HG03521 (cell line): ENCODE results near the gene IRF2BP1.

ENCODE experiments used
- ATAC-seq: cut with Tn5 transposase; IDR thresholded peaks from one replicate; pipeline ENCODE4 v1.9.1; 2021; ENCODE audit warnings: mild to moderate bottlenecking, moderate library complexity; ENCODE audit not compliant: unreplicated experiment

IRF2BP1 gene, protein sequence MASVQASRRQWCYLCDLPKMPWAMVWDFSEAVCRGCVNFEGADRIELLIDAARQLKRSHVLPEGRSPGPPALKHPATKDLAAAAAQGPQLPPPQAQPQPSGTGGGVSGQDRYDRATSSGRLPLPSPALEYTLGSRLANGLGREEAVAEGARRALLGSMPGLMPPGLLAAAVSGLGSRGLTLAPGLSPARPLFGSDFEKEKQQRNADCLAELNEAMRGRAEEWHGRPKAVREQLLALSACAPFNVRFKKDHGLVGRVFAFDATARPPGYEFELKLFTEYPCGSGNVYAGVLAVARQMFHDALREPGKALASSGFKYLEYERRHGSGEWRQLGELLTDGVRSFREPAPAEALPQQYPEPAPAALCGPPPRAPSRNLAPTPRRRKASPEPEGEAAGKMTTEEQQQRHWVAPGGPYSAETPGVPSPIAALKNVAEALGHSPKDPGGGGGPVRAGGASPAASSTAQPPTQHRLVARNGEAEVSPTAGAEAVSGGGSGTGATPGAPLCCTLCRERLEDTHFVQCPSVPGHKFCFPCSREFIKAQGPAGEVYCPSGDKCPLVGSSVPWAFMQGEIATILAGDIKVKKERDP

DNA sequence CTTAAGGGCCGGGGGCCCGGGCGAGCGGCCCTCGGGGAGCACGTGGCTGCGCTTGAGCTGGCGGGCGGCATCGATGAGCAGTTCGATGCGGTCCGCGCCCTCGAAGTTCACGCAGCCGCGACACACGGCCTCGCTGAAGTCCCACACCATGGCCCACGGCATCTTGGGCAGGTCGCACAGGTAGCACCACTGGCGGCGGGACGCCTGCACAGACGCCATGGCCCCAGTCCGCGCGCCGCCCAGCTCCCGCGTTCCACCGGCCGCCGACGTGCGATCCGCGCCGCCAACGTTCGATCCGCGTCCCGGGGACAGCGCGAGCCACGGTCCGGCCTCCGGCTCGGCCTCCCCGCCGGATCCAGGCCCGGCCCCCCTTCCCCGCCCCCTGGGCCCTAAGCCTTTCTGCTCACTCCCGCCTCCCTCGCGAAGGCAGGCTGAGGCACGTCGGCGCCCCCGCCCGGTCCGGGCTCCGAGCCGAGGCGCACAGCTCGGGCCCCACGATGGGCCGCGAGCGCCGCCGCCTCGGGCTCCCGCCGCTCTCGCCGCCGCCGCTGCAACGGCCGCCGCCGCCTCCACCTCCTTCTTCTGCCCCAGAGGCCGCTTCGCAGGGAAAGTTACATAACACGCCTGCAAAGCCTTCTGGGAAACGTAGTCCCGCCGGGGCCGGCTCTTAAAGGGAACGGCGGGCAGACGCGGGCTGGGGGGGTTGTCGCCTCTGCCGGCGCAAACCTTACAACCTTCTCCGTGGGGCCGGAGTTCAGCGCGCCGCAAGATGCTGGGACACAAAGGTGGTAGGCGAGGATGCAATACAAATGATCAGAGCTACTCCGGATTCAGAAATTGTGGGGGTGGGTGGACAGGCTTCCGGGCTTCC lies at the start of gene IRF2BP1:
TSS of gene IRF2BP1 (minus strand) at position 586 of the 871 bp plus-strand sequence. CDS start at position 219, 367 bp downstream.
- peak; percentile 42 for ATAC-seq

DNA sequence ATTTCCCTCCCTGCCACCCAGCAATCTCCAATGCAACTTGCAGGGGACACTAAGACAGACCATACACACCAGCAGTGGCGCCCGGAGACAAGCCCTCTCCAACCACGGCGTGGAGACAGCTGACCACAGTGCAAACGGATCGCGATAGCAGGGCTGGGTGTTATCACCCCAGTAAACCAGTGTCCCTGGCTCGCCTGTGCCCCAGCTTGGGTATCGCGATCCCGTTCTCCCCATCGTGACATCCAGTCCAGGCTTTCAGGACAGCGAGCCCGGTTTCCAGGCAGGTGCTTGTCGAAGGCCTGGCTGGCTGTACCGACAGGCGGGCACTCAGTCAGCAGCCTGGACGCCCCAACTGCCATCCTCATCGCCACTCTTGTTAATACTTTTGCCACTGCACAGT lies 49.3 kb upstream of the IRF2BP1 start:
- ATAC-seq: no peak

DNA sequence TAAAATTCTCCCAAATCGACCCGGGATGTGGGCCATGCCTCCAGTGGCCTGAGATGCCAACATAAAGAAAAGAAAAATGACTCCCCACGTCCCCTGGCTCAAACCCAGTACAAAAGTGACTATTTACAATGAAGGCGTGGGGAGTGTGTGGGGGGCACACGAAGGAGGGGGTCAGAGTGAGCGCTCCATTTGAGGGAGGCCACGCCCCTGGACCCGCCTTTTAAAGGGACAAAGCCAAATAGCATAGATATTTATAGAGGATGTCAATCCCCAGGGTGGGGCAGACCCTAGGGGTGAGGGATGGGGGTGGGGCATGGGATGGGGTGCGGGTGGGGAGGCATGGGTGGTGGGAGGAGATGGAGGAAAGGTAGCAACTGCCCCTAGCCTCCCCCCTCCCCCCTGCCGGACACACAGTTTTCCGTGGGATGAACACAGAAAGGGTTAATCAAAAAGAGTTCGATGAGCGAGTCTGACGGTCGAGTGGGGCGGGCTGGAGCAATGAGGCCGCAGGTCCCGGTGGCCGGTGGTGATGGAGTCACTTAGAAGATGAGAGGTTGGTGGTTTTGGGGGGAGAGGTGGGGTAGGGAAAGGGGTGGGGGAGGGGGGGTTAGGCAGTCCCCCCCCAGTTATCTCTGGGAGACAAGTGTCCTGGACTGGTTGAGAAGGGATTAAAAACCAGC lies 48.8 kb upstream of the IRF2BP1 start:
- no peak for ATAC-seq

DNA sequence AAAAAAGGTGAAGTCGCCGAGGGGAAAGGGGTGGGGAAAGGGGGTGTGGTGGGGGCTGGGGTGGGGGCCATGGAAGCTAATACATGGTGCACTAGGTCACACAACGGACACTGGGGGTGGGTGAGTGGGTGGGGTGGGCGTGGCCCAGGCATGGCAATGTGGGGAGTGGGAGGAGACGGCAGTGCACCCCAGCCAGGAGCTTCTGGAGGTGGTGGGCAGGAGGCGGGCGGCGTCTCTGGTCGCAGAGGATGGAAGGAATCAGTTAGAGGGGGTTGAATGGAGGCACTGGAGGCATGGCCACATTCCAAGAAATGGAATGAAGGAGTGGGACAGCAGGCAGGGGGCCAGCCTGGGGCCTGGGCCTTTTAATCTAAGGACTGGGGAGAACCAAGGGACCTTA lies 47.8 kb upstream of the IRF2BP1 start:
- ATAC-seq: no peak

DNA sequence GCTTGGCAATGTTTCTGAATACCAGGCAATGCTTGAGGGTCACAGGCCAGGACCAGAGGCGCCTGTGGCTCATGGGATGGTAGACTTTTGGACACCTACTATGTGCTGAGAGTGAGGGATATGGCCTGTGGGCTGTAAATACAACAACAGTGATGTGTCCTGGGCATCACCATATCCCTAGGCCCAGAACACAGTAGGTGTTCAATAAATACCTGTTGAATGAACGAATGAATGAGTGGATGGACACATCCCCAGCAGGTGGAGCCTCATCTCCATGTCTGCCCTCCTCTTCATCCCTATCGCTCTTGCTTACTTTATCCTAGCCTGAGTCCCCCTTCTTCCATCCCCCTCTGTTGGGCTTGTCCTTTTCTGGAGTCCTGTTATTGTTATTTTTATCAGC lies 45.1 kb upstream of the IRF2BP1 start:
- no peak for ATAC-seq

DNA sequence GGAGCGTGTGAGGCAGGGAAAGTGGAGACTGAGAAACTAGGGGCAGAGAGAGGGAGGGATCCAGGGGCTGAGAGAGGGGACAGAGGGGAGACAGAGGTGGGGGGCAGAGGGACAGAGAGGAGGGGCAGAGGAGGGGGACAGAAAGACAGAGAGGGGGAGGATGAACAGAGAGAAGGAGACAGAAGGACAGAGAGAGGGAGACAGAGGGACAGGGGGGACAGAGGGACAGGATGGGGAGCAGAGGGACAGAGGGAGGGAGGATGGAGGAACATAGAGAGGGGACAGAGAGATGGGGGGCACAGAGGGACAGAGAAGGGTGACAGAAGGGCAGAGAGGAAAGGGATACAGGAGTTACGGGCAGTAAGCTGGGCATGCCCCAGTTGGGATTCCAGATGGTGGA lies 43.3 kb upstream of the IRF2BP1 start:
- ATAC-seq: no peak

DNA sequence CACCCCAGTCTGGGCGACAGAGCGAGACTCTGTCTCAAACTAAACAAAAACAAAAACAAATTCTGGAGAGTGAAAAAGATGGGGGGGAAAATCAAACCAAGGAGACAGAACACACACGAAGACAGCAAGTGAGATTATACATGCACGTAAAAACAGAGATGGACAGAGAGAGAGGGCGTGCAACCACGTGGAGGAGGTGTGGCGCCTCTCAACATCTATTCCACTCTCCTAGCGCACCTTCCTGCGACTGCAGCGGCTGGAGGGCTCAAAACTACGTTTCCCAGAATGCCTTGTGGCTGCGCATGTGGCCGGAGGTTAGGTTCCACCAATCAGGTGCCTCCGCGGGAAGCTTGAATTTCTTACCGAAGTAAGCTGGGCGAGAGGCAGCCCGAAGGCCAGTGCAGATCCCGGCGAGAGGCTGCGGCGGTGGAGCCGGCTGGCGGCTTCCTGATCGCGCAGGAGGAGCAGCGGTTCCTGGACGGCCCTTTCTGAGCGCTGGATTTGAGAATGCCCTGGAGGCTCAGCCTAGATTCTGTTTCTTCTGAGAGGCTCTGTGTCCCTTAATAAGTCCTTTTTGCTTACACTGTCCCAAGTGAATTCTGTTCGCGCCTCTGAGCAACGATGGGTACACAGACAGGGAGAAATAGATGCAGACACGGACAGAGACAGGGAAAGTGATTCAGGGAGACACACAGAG lies 41.8 kb upstream of the IRF2BP1 start:
- no peak for ATAC-seq

DNA sequence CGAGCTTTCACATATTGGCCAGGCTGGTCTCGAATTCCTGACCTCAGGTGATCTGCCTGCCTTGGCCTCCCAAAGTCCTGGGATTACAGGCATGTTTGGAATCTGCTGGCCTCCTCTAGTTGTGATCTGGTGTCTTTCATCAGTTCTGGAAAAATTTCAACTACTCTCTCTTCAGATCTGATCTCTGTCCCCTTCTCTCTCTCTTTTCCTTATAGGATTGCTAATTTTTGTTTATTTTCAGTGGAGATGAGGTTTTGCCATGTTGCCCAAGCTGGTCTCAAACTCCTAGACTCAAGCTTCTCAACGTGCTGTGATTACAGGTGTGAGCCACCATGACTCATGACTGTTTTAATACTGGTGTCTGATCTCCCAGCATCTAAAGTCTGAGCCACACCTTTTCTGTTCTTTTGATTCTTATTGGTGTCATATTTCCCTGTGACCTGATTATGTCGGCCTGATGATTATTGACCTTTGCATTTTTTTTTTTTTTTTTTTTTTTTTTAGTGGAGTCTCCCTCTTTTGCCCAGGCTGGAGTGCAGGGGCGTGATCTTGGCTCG lies 39.0 kb upstream of the IRF2BP1 start:
- no peak for ATAC-seq

DNA sequence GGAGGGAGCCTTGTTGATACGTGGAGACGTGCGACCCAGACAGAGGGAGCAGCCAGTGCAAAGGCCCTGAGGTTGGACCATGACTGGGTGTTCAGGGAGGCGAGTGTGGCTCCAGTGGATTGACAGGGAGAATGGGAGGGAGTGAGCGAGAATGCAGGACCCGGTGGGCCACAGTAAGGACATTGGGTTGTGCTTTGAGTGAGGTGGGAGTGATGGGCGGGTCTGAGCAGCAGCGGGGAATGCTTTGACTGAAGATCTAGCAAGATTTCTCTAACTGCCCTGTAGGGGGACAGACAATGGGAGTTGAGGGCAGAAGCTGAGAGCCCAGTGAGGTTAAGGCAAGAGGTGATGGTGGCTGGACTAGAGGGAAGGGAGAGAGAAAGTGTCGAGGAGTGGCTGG lies 36.3 kb upstream of the IRF2BP1 start:
- no peak for ATAC-seq

DNA sequence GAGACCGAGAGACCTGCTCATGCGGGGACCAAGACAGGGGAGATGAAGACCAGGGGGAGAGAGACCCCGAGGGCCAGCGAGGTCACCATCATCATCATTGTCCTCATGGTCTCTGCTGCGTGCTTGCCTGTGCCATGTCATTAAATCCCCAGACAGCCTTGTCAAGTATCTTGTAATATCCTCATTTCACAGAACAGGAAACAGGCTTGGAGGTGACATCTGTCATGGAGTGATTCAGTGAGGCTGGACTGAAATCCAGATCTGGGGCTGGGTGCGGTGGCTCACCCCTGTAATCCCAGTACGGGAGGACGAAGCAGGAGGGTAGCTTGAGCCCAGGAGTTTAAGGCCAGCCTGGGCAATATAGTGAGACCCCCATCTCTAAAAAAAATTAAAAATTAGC lies 34.5 kb upstream of the IRF2BP1 start:
- no peak for ATAC-seq

DNA sequence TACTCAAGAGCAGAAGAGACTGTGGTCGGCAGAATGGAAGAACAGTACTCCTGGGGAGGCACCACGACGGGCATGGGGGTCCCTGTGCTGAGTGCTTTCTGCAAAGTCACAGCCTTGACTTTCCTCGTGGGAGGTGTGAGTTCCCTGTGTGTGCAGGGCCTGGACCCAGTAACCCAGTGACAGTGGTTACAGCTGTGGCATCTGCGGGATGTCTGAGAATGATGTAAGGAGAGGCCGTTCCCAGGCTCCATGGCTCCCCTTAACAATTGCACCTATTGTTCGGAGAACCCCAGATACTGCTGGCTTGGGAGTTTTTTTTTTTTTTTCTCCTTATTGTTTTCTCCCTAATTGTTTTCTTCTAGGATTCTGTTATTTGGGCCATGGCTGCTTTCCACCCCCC lies 33.7 kb upstream of the IRF2BP1 start:
- ATAC-seq: no peak

DNA sequence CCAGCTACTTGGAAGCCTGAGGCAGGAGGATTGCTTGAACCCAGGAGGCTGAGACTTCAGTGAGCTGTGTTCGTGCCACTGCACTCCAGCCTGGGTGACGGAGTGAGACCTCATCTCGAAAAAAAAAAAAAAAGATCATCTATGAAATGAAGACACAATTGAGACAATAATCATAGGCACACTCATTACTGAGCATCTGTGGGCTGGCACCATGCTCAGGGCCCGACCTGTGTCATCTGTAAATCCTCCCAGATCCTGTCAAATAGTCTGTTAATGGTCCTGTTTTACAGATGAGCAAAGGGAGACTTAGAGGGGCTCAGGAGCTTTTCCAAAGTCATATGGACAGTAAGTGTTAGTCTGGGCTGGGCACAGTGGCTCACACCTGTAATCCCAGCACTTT lies 32.8 kb upstream of the IRF2BP1 start:
- ATAC-seq: no peak

DNA sequence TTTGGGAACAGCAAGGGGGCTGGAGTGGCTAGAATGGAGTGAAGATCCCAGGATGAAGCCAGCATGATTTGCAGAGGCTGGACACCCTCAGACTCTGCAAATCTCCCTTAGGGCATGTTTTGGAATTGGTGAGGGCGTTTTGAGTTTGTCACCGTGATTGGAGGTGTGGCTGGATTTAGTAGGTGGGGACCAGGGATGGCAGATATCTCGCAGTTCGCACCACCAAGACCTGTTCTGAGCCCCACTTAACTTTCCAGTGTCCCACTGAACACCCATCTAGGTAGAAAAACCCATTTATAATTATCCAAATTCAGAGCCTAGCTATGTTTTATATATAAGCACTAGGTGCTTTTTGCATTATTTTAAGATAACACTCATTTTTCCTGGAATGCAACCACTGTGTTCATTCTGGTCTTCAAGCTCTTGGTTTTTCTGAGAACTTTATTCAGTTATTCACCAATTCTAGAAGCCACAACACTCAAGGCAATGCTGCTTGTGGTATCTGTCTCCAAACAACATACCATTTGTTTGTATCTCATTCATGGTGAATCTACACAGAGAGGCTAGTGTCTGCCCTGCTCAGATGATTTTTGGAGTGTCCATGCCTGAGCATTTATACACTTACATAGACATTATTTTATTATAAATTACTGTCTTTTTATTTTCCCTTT lies 31.6 kb upstream of the IRF2BP1 start:
- no peak for ATAC-seq

DNA sequence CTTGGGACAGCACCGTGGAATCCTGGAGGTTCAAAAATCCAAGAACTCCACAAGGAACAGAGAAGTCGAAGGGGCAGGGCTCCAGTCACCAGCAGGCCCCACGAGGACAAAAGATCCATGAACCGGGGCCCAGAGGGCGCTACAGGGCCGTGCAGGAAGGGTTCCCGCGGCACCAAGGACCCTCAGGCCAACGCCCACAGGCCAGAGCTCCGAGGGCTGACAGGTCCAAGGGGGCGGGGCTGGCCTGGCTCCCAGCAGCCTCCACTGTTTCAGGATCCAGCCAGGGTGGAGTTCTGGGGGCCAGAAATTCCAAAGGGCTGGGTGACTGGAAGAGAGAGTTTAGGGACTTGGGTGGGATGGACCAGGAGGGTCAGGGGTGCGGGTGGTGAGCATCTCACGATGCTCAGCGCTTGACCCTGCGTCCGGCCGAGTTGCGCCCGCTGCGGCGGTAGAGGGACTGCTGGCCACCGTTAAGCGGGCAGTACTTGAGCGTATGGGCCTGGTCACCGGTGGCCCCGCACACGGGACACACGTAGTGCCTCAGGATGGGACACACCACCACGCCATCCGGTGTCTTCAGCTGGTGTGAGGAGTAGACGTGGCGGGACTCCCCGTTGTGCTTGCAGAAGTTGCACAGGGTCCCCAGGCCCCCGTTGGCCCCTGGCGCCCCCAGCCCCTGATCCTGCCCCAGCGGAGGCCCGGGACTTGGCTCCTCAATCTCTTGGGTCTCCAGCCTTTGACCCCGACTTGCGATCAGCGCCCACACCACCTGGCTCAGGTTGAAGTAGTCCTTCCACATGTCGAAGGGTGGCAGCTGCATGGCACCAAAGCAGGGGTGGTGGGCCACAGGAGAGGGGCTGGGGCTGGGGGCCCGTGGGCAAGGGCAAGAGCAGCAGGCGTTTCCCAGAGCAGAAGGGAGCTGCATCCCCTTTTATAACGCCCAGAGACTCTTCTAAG lies 28.2 kb upstream of the IRF2BP1 start, which contains the start of gene NANOS2:
TSS of gene NANOS2 (minus strand) at position 905 of the 957 bp plus-strand sequence. CDS start at position 820, 85 bp downstream.
- no peak for ATAC-seq

DNA sequence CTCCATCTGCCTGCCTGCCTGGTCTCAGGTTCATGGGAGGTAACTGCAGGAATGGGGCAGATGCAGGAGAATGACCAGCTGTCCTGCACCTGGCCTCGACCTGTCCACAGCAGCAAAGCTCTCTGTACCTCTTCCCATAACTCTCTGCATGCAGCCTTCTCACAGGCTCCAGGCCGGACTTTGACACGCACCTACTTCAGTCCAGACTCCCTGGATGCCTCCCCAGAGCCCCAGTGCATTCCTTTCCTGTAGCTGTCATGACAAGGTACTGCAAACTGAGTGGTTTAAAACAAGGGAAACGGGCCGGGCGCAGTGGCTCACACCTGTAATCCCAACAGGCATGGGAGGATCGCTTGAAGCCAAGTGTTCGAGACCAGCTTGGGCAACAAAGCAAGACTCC lies 25.4 kb upstream of the IRF2BP1 start:
- ATAC-seq: no peak

DNA sequence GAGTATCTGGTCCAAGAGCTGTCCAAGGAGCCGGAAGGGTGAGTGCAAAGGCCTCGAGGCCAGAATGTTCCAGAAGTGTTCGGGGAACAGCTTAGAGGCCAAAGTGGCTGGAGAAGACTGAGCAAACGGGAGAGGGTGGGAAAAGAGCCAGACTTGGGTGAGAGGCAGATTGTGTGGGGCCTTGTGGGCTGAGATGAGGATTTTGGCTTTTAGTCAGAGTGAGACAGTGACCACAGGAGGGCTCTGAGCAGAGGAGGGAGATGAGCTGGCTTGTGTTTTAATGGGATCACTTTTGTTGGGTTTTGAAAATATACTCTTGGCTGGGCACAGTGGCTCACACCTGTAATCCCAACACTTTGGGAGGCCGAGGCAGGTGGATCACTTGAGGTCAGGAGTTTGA lies 23.0 kb upstream of the IRF2BP1 start:
- ATAC-seq: no peak

DNA sequence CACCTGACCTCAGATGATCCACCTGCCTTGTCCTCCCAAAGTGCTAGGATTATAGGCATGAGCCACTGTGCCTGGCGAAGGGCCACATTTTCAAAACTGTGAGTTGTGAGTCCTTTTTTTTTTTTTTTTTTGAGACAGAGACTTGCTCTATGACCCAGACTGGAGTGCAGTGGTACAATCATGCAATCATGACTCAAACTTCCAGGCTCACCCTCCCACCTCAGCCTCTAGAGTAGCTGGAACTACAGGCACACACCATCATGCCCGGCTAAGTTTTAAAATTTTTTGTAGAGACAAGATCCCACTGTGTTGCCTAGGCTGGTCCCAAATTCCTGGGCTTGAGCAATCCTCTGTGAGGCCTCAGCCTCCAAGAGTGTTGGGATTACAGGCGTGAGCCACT lies 20.3 kb upstream of the IRF2BP1 start:
- no peak for ATAC-seq

DNA sequence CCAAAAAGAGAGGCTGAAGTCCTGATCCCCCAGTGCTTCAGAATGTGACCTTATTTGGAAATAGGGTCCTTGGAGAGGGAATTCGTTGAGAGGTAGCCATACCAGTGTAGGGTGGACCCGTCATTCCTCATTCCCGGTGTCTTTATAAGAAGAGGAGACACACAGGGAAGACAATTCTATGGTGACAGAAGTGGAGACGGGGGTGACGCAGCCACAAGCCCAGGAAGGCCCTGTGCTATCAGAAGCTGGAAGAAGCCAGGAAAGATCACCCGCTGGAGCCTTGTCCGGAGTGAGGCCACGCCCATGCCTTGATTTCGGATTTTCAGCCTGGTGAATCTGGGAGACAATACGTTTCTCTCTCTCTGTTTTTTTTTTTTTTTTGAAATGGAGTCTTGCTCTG lies 19.1 kb upstream of the IRF2BP1 start:
- no peak for ATAC-seq
